ENCODE data around the gene HOXB7. TPM values are rescaled to one million over a fixed set of nuclear protein-coding genes. Genes with fewer than 3 reads are reported as not detected.

The HOXB7 gene
- total and polyA plus RNA-seq, 9 donors = 0.23 to 6.9 (median 1.3) TPM

DNA sequence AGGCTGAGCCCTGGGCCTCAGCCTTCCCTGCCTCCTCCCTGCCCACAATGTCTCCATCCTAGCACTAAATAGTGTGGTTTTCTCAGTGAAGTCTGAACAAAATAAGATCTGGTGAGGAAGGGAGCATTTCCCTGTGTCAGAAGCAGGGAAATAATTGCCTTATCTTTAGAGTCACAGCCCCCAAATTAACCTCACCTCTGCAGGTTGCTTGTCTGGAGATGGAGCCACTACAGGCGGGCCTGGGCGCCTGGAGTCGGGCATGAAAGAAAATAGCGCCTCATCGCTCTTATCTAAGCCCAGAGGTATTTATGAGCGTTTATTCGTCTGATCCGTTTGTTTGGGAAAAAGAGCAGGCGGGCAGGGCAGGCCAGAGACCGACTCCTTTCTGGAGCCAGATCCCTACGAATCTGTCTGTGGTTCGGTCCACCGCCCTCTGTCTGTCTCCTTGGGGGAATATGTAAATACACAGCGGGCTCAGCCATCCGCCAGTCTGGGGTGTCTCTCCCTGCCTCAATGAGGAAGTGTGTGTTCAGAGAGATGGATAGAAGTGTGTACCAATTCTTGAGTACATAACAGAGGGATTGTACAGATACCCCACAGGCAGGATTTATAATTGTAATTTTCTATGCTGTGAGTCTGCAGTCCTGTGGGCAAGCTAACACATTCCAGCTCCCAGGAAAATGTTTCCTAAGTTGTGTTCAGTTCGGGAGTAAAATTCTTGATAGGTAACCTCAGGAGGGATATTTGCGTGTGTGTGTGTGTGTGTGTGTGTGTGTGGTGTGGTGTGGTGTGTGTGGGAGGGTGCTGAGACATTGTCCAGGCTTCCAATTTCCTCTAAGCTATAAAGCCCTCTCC, 10.3 kb downstream of the HOXB7 start:
- H3K4me3 ChIP-seq = no peak overlapping the region
- 16 to 36% (median 22%) methylated on average over 17 of the region's 17 CpGs for WGBS, 3 donors
- no peaks in the 10 kb centered on the region for H3K4me1 ChIP-seq (ENCODE audit: insufficient read depth)
- no peaks in the 10 kb centered on the region for H3K36me3 ChIP-seq
- TF ChIP-seq EP300 (IDR thresholded peaks at IDR 0.05) = no peak
- TF ChIP-seq POLR2A (IDR thresholded peaks at IDR 0.05) = no peak
- no peak for TF ChIP-seq CTCF (IDR thresholded peaks at IDR 0.05)
- intact Hi-C loops (cut with DNase I) = no loop called here
- DNase-seq = no peak
- H3K27me3 ChIP-seq = peaks cover under 1% of the 10 kb centered on the region
- peaks cover 0 to 12% of the 10 kb centered on the region in 2 donors for H3K9me3 ChIP-seq
- H3K27ac ChIP-seq = no peak overlapping the region

GRCh38 chr17:48599354-48599753, 11.5 kb downstream of the HOXB7 start:
- peaks cover 0 to 15% of the 10 kb centered on the region in 2 donors for H3K9me3 ChIP-seq
- 39 to 63% (median 44%) methylated on average over 5 of the region's 5 CpGs for WGBS, 3 donors
- no peaks in the 10 kb centered on the region for H3K4me1 ChIP-seq (ENCODE audit: insufficient read depth)
- intact Hi-C loops (cut with DNase I) = loop anchor here in 1 of 4 donors (10.0 kb wide), 1 partner anchor 245 kb away; no protein-coding TSS in a partner anchor
- TF ChIP-seq CTCF (IDR thresholded peaks at IDR 0.05) (no peak), EP300 (IDR thresholded peaks at IDR 0.05) (no peak), POLR2A (IDR thresholded peaks at IDR 0.05) (no peak)
- no peak overlapping the region for H3K27ac ChIP-seq
- H3K36me3 ChIP-seq = no peaks in the 10 kb centered on the region
- H3K4me3 ChIP-seq = no peak overlapping the region
- peaks cover 2% of the 10 kb centered on the region for H3K27me3 ChIP-seq
- no peak for DNase-seq

GRCh38 chr17:48598736-48599135, 12.1 kb downstream of the HOXB7 start:
- Histone ChIP-seq H3K9me3 (peaks cover 0 to 16% of the 10 kb centered on the region in 2 donors), H3K4me1 (ENCODE audit: insufficient read depth) (no peaks in the 10 kb centered on the region), H3K4me3 (no peak overlapping the region), H3K27ac (no peak overlapping the region), H3K27me3 (peaks cover 2% of the 10 kb centered on the region), H3K36me3 (no peaks in the 10 kb centered on the region)
- intact Hi-C loops (cut with DNase I) = loop anchor here in 1 of 4 donors (10.0 kb wide), 1 partner anchor 244 kb away; no protein-coding TSS in a partner anchor
- 15 to 31% (median 18%) methylated on average over 7 of the region's 7 CpGs for WGBS, 3 donors
- no peak for DNase-seq
- TF ChIP-seq POLR2A (IDR thresholded peaks at IDR 0.05) (no peak), CTCF (IDR thresholded peaks at IDR 0.05) (no peak), EP300 (IDR thresholded peaks at IDR 0.05) (no peak)

DNA sequence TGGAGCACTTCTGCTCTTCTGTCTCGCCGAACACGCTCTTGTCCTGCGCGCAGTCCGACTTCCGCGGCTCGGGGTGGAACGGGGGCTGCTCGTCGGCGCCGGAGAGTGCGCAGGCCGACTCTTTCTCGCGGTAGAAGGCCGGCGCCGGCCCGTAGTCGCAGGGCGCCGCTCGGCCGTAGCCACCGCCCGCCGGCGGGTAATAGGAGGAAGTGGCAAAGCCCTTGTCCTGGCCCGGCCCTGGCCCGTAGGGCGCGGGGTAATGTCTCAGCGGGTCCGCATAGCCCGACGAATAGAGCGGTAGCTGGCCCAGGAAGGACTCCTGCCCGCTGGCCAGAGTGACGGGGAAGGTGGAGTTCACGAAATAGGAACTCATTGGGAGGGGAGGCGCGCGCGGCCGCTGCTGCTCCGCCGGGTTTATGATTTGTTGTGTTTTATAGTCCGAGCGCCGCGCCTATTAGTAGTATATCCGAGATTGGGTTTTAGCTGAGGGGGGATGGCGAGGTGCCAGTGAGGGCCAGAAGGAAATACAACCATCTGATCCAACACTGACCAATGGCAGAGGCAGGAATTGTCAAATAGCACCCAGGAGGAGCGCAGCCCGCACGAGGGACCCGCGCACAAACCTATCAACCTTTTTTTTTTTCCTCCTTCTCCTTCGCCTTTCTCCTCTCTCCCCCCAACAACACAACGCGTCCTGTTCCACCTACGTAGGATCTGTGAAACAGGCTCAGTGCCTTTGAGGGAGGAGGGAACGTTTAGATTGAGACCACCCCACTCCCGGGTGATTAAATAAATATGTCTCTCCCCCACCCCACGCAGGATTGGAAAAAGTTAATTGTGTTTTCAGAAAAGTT, 12.8 kb downstream of the HOXB7 start:
- intact Hi-C loops (cut with DNase I) = loop anchor here in 1 of 4 donors (10.0 kb wide), 1 partner anchor 243 kb away; no protein-coding TSS in a partner anchor
- peaks cover 0 to 12% of the 10 kb centered on the region in 2 donors for H3K9me3 ChIP-seq
- 1 to 2% (median 1%) methylated on average over 64 to 68 of the region's 68 CpGs for WGBS, 3 donors
- no peaks in the 10 kb centered on the region for H3K36me3 ChIP-seq
- peaks cover 2% of the 10 kb centered on the region for H3K27me3 ChIP-seq
- no peaks in the 10 kb centered on the region for H3K4me1 ChIP-seq (ENCODE audit: insufficient read depth)
- no peak for TF ChIP-seq EP300 (IDR thresholded peaks at IDR 0.05)
- H3K27ac ChIP-seq = no peak overlapping the region
- H3K4me3 ChIP-seq = peak overlapping the region; percentile 38
- no peak for DNase-seq
